HEK293 (cell line): ENCODE measurements around the gene ITSN1.

Experiments used
- IKZF3 ChIP-seq: fragments of 450-650 bp; IDR thresholded peaks from 2 replicates; pipeline ENCODE4 v1.5.0; 2018; ENCODE audit warnings: missing biosample characterization, mild to moderate bottlenecking, missing genetic modification characterization, moderate library complexity
- KLF8 ChIP-seq: fragments of 450-650 bp; formaldehyde crosslinking; IDR thresholded peaks from 2 replicates; pipeline ENCODE4 v1.5.1; 2016; ENCODE audit warnings: missing biosample characterization, missing genetic modification characterization
- SALL2 ChIP-seq: fragments of 450-650 bp; formaldehyde crosslinking; IDR thresholded peaks from 2 replicates; pipeline ENCODE4 v1.5.0; 2017; ENCODE audit warnings: missing biosample characterization, mild to moderate bottlenecking, missing genetic modification characterization, borderline replicate concordance
- SCRT2 ChIP-seq: fragments of 450-650 bp; formaldehyde crosslinking; IDR thresholded peaks from 2 replicates; pipeline ENCODE4 v1.5.1; 2016; ENCODE audit warnings: missing biosample characterization, missing genetic modification characterization
- SP2 ChIP-seq: fragments of 450-650 bp; formaldehyde crosslinking; IDR thresholded peaks from 2 replicates; pipeline ENCODE4 v1.5.1; 2016; ENCODE audit warnings: missing biosample characterization, missing genetic modification characterization
- SP7 ChIP-seq: fragments of 450-650 bp; formaldehyde crosslinking; IDR thresholded peaks from 2 replicates; pipeline ENCODE4 v1.5.1; 2016; ENCODE audit warnings: missing biosample characterization, missing genetic modification characterization
- TRIM28 ChIP-seq: IDR thresholded peaks from 2 replicates; pipeline ENCODE4 v1.6.1; 2011; ENCODE audit warnings: low read length, control low read depth, borderline replicate concordance
- ZBTB21 ChIP-seq: fragments of 450-650 bp; formaldehyde crosslinking; IDR thresholded peaks from 2 replicates; pipeline ENCODE4 v1.5.1; 2017; ENCODE audit warnings: missing biosample characterization, missing genetic modification characterization
- ZBTB48 ChIP-seq: fragments of 450-650 bp; formaldehyde crosslinking; IDR thresholded peaks from 2 replicates; pipeline ENCODE4 v1.5.1; 2016; ENCODE audit warnings: missing biosample characterization, missing genetic modification characterization
- ZFP3 ChIP-seq: fragments of 450-650 bp; formaldehyde crosslinking; IDR thresholded peaks from 2 replicates; pipeline ENCODE4 v1.5.1; 2016; ENCODE audit warnings: low read depth, missing biosample characterization, missing genetic modification characterization
- ZIC2 ChIP-seq: fragments of 450-650 bp; formaldehyde crosslinking; IDR thresholded peaks from 2 replicates; pipeline ENCODE4 v1.5.1; 2016; ENCODE audit warnings: missing biosample characterization, missing genetic modification characterization
- ZNF157 ChIP-seq: fragments of 450-650 bp; formaldehyde crosslinking; IDR thresholded peaks from 2 replicates; pipeline ENCODE4 v1.5.1; 2016; ENCODE audit warnings: missing biosample characterization, missing genetic modification characterization
- ZNF16 ChIP-seq: fragments of 450-650 bp; formaldehyde crosslinking; IDR thresholded peaks from 2 replicates; pipeline ENCODE4 v1.5.1; 2016; ENCODE audit warnings: low read depth, missing biosample characterization, missing genetic modification characterization
- ZNF169 ChIP-seq: fragments of 450-650 bp; formaldehyde crosslinking; IDR thresholded peaks from 2 replicates; pipeline ENCODE4 v1.5.1; 2016; ENCODE audit warnings: missing biosample characterization, missing genetic modification characterization
- ZNF175 ChIP-seq: fragments of 450-650 bp; formaldehyde crosslinking; IDR thresholded peaks from 2 replicates; pipeline ENCODE4 v1.5.1; 2016; ENCODE audit warnings: missing biosample characterization, missing genetic modification characterization
- ZNF2 ChIP-seq: fragments of 450-650 bp; formaldehyde crosslinking; IDR thresholded peaks from 2 replicates; pipeline ENCODE4 v1.5.1; 2016; ENCODE audit warnings: missing biosample characterization, missing genetic modification characterization
- ZNF221 ChIP-seq: fragments of 450-650 bp; formaldehyde crosslinking; IDR thresholded peaks from 2 replicates; pipeline ENCODE4 v1.5.1; 2017; ENCODE audit warnings: missing biosample characterization, missing genetic modification characterization, borderline replicate concordance
- ZNF341 ChIP-seq: fragments of 450-650 bp; formaldehyde crosslinking; IDR thresholded peaks from 2 replicates; pipeline ENCODE4; 2016; ENCODE audit warnings: low read depth, missing biosample characterization, missing genetic modification characterization
- ZNF473 ChIP-seq: fragments of 450-650 bp; formaldehyde crosslinking; IDR thresholded peaks from 2 replicates; pipeline ENCODE4 v1.5.1; 2017; ENCODE audit warnings: missing biosample characterization, missing genetic modification characterization
- ZNF48 ChIP-seq: fragments of 450-650 bp; formaldehyde crosslinking; IDR thresholded peaks from 2 replicates; pipeline ENCODE4 v1.5.1; 2016; ENCODE audit warnings: missing biosample characterization, missing genetic modification characterization
- ZNF558 ChIP-seq: fragments of 450-650 bp; formaldehyde crosslinking; IDR thresholded peaks from 2 replicates; pipeline ENCODE4 v1.5.1; 2016; ENCODE audit warnings: missing biosample characterization, missing genetic modification characterization
- ZNF624 ChIP-seq: fragments of 450-650 bp; formaldehyde crosslinking; IDR thresholded peaks from 2 replicates; pipeline ENCODE4 v1.5.1; 2017; ENCODE audit warnings: missing biosample characterization, missing genetic modification characterization
- ZNF660 ChIP-seq: fragments of 450-650 bp; IDR thresholded peaks from 2 replicates; pipeline ENCODE4 v1.5.1; 2018; ENCODE audit warnings: missing biosample characterization, mild to moderate bottlenecking, missing genetic modification characterization
- ZNF664 ChIP-seq: fragments of 450-650 bp; formaldehyde crosslinking; IDR thresholded peaks from 2 replicates; pipeline ENCODE4 v1.5.1; 2016; ENCODE audit warnings: missing biosample characterization, missing genetic modification characterization
- ZNF677 ChIP-seq: fragments of 450-650 bp; IDR thresholded peaks from 2 replicates; pipeline ENCODE4 v1.5.0; 2018; ENCODE audit warnings: missing biosample characterization, mild to moderate bottlenecking, missing genetic modification characterization, moderate library complexity
- ZNF701 ChIP-seq: fragments of 450-650 bp; formaldehyde crosslinking; IDR thresholded peaks from 2 replicates; pipeline ENCODE4 v1.5.1; 2016; ENCODE audit warnings: missing biosample characterization, missing genetic modification characterization
- ZNF747 ChIP-seq: fragments of 450-650 bp; formaldehyde crosslinking; IDR thresholded peaks from 2 replicates; pipeline ENCODE4 v1.5.1; 2016; ENCODE audit warnings: missing biosample characterization, missing genetic modification characterization
- ZNF785 ChIP-seq: fragments of 450-650 bp; formaldehyde crosslinking; IDR thresholded peaks from 2 replicates; pipeline ENCODE4 v1.5.1; 2016; ENCODE audit warnings: missing biosample characterization, missing genetic modification characterization
- ZSCAN16 ChIP-seq: fragments of 450-650 bp; formaldehyde crosslinking; IDR thresholded peaks from 2 replicates; pipeline ENCODE4 v1.5.1; 2016; ENCODE audit warnings: missing biosample characterization, missing genetic modification characterization
- TF ChIP-seq, protein P1 (sequence below): fragments of 450-650 bp; formaldehyde crosslinking; IDR thresholded peaks from 2 replicates; pipeline ENCODE4 v1.5.1; 2017; ENCODE audit warnings: missing biosample characterization, missing genetic modification characterization
- TF ChIP-seq, protein P2 (sequence below): fragments of 450-650 bp; formaldehyde crosslinking; IDR thresholded peaks from 2 replicates; pipeline ENCODE4 v1.5.1; 2016; ENCODE audit warnings: missing biosample characterization, missing genetic modification characterization
- TF ChIP-seq, protein P3 (sequence below): fragments of 450-650 bp; formaldehyde crosslinking; IDR thresholded peaks from 2 replicates; pipeline ENCODE4 v1.5.1; 2016; ENCODE audit warnings: missing biosample characterization, missing genetic modification characterization
- TF ChIP-seq, protein P4 (sequence below): fragments of 450-650 bp; formaldehyde crosslinking; IDR thresholded peaks from 2 replicates; pipeline ENCODE4 v1.5.1; 2016; ENCODE audit warnings: missing biosample characterization, missing genetic modification characterization
- TF ChIP-seq, protein P5 (sequence below): fragments of 450-650 bp; formaldehyde crosslinking; IDR thresholded peaks from 2 replicates; pipeline ENCODE4 v1.5.1; 2016; ENCODE audit warnings: missing biosample characterization, missing genetic modification characterization
- TF ChIP-seq, protein P6 (sequence below): fragments of 450-650 bp; formaldehyde crosslinking; IDR thresholded peaks from 2 replicates; pipeline ENCODE4 v1.5.1; 2016; ENCODE audit warnings: missing biosample characterization, missing genetic modification characterization

ITSN1 gene

DNA sequence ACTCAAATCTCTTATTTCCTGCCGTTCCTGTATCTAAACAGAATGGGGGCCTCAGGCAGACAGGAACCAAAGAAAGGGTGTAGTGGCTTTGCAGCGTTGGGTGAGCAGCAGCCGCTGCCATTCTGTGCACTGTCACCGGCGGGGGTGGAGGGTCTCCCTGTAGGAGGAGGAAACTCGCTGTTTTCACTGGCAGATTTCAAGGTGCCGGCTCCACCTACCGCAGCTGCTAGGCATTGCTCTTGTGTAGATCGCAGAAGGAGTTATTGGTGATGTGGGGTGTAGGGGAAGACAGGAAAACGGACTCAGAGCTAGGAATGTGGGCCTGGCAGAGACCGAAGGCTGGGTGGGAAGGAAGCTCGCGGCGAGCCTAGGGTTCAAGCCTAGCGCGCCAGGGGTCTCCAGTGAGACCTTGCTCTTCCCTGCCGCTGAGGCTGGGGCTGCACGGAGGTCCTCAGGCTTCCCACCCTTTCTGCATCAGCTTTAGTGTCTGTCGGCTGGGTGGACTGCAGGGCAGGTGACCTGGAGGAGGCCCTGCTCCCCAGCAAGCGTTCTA, 252.5 kb downstream of the ITSN1 start (continued):
- TF ChIP-seq, protein P1, sequence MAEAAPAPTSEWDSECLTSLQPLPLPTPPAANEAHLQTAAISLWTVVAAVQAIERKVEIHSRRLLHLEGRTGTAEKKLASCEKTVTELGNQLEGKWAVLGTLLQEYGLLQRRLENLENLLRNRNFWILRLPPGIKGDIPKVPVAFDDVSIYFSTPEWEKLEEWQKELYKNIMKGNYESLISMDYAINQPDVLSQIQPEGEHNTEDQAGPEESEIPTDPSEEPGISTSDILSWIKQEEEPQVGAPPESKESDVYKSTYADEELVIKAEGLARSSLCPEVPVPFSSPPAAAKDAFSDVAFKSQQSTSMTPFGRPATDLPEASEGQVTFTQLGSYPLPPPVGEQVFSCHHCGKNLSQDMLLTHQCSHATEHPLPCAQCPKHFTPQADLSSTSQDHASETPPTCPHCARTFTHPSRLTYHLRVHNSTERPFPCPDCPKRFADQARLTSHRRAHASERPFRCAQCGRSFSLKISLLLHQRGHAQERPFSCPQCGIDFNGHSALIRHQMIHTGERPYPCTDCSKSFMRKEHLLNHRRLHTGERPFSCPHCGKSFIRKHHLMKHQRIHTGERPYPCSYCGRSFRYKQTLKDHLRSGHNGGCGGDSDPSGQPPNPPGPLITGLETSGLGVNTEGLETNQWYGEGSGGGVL (tag by site-specific recombination), result no peak
- TF ChIP-seq, protein P2, sequence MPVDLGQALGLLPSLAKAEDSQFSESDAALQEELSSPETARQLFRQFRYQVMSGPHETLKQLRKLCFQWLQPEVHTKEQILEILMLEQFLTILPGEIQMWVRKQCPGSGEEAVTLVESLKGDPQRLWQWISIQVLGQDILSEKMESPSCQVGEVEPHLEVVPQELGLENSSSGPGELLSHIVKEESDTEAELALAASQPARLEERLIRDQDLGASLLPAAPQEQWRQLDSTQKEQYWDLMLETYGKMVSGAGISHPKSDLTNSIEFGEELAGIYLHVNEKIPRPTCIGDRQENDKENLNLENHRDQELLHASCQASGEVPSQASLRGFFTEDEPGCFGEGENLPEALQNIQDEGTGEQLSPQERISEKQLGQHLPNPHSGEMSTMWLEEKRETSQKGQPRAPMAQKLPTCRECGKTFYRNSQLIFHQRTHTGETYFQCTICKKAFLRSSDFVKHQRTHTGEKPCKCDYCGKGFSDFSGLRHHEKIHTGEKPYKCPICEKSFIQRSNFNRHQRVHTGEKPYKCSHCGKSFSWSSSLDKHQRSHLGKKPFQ (tag by site-specific recombination), result no peak
- no peak for TF ChIP-seq ZNF558 (tag by site-specific recombination)
- TF ChIP-seq ZIC2 (tag by site-specific recombination), result peak; percentile 59
- TF ChIP-seq ZNF473 (tag by site-specific recombination), result no peak
- no peak for TF ChIP-seq ZNF157 (tag by site-specific recombination)
- no peak for TF ChIP-seq ZNF16 (tag by site-specific recombination)
- no peak for TF ChIP-seq ZNF2 (tag by site-specific recombination)
- no peak for TF ChIP-seq ZNF169 (tag by site-specific recombination)
- TF ChIP-seq, protein P3, sequence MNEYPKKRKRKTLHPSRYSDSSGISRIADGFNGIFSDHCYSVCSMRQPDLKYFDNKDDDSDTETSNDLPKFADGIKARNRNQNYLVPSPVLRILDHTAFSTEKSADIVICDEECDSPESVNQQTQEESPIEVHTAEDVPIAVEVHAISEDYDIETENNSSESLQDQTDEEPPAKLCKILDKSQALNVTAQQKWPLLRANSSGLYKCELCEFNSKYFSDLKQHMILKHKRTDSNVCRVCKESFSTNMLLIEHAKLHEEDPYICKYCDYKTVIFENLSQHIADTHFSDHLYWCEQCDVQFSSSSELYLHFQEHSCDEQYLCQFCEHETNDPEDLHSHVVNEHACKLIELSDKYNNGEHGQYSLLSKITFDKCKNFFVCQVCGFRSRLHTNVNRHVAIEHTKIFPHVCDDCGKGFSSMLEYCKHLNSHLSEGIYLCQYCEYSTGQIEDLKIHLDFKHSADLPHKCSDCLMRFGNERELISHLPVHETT (tag by site-specific recombination), result no peak
- no peak for TF ChIP-seq ZSCAN16
- TF ChIP-seq, protein P4, sequence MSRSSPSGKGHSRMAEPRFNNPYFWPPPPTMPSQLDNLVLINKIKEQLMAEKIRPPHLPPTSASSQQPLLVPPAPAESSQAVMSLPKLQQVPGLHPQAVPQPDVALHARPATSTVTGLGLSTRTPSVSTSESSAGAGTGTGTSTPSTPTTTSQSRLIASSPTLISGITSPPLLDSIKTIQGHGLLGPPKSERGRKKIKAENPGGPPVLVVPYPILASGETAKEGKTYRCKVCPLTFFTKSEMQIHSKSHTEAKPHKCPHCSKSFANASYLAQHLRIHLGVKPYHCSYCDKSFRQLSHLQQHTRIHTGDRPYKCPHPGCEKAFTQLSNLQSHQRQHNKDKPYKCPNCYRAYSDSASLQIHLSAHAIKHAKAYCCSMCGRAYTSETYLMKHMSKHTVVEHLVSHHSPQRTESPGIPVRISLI (tag by site-specific recombination), result no peak
- no peak for TF ChIP-seq KLF8
- TF ChIP-seq ZNF221 (tag by site-specific recombination), result no peak
- TF ChIP-seq ZNF664 (tag by site-specific recombination), result no peak
- no peak for TF ChIP-seq SCRT2 (tag by site-specific recombination)
- no peak for TF ChIP-seq ZNF48
- no peak for TF ChIP-seq ZNF175 (tag by site-specific recombination)
- TF ChIP-seq ZNF747, result no peak
- TF ChIP-seq SP2 (tag by site-specific recombination), result no peak
- no peak for TF ChIP-seq ZNF677 (tag by site-specific recombination)
- TF ChIP-seq ZBTB21 (tag by site-specific recombination), result no peak
- TF ChIP-seq, protein P5, sequence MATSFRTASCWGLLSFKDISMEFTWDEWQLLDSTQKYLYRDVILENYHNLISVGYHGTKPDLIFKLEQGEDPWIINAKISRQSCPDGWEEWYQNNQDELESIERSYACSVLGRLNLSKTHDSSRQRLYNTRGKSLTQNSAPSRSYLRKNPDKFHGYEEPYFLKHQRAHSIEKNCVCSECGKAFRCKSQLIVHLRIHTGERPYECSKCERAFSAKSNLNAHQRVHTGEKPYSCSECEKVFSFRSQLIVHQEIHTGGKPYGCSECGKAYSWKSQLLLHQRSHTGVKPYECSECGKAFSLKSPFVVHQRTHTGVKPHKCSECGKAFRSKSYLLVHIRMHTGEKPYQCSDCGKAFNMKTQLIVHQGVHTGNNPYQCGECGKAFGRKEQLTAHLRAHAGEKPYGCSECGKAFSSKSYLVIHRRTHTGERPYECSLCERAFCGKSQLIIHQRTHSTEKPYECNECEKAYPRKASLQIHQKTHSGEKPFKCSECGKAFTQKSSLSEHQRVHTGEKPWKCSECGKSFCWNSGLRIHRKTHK (tag by site-specific recombination), result no peak
- TF ChIP-seq ZBTB48 (tag by site-specific recombination), result 0 out of 2 replicates have a peak, but pooled peaks have one; percentile 14
- TF ChIP-seq ZNF624 (tag by site-specific recombination), result no peak
- no peak for TF ChIP-seq ZNF785 (tag by site-specific recombination)
- no peak for TF ChIP-seq IKZF3
- TF ChIP-seq SP7, result no peak
- no peak for TF ChIP-seq SALL2 (tag by site-specific recombination)
- TF ChIP-seq ZNF341 (tag by site-specific recombination), result peak; percentile 96
- TF ChIP-seq TRIM28, result peak; percentile 64; the same call in 1 of the 2 replicates
- TF ChIP-seq ZFP3, result no peak
- TF ChIP-seq ZNF660 (tag by site-specific recombination), result no peak
- no peak for TF ChIP-seq ZNF701 (tag by site-specific recombination)
- TF ChIP-seq, protein P6, sequence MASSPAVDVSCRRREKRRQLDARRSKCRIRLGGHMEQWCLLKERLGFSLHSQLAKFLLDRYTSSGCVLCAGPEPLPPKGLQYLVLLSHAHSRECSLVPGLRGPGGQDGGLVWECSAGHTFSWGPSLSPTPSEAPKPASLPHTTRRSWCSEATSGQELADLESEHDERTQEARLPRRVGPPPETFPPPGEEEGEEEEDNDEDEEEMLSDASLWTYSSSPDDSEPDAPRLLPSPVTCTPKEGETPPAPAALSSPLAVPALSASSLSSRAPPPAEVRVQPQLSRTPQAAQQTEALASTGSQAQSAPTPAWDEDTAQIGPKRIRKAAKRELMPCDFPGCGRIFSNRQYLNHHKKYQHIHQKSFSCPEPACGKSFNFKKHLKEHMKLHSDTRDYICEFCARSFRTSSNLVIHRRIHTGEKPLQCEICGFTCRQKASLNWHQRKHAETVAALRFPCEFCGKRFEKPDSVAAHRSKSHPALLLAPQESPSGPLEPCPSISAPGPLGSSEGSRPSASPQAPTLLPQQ (tag by site-specific recombination), result peak; percentile 60
